Nephron (organoid): ENCODE data around the gene C8G.

Experiments
- H3K27ac Mint-ChIP-seq, 3 experiments: 2 replicates each; pipeline ENCODE4 v1.8.0; 2020; ENCODE audit warnings: mixed read lengths in 3 of 3, mild to moderate bottlenecking in 2 of 3, moderate library complexity in 1 of 3
- H3K27me3 Mint-ChIP-seq: 2 replicates; pipeline ENCODE4 v1.8.0; 2021; ENCODE audit warnings: low read depth, mild to moderate bottlenecking, moderate library complexity, mixed read lengths
- H3K36me3 Mint-ChIP-seq: 2 replicates; pipeline ENCODE4 v1.8.0; 2020; ENCODE audit warnings: low read depth, mixed read lengths
- H3K4me1 Mint-ChIP-seq: 2 replicates; pipeline ENCODE4 v1.8.0; 2020; ENCODE audit warnings: mixed read lengths
- H3K4me3 Mint-ChIP-seq, 3 experiments: 2 replicates each; pipeline ENCODE4 v1.8.0; 2020; ENCODE audit warnings: mild to moderate bottlenecking in 3 of 3, mixed read lengths in 3 of 3, moderate library complexity in 2 of 3
- H3K9me3 Mint-ChIP-seq: 2 replicates; pipeline ENCODE4 v1.8.0; 2020; ENCODE audit warnings: mixed read lengths
- TF ChIP-seq, protein P1 (sequence below), 3 experiments: fragments of 200-600 bp; sonication (generic); IDR thresholded peaks; one replicate each; pipeline ENCODE4 v1.5.0; 2021; ENCODE audit warnings: antibody characterized with exemption in 3 of 3; ENCODE audit not compliant: unreplicated experiment in 3 of 3

C8G gene

DNA sequence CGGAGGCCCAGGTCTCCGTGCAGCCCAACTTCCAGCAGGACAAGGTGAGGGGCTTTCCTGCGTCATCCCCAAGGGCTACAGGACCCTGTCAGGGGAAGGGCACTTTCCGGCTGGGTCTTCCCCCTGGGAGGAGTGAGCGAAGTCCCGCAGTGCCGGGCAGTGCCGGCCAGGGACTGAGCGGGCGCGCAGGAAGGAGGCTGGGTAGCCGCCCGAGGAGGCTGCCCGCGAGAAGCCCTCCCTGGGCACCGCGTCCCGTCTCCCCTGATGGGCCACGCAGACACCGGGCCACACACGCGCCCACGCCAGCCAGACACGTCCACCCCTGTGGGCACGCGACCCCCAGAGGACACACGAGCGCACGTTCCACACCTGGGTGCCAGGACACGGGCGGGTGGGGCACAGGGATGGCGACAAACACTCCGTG is 32.6 kb downstream of the C8G start:
- TF ChIP-seq, protein P1, sequence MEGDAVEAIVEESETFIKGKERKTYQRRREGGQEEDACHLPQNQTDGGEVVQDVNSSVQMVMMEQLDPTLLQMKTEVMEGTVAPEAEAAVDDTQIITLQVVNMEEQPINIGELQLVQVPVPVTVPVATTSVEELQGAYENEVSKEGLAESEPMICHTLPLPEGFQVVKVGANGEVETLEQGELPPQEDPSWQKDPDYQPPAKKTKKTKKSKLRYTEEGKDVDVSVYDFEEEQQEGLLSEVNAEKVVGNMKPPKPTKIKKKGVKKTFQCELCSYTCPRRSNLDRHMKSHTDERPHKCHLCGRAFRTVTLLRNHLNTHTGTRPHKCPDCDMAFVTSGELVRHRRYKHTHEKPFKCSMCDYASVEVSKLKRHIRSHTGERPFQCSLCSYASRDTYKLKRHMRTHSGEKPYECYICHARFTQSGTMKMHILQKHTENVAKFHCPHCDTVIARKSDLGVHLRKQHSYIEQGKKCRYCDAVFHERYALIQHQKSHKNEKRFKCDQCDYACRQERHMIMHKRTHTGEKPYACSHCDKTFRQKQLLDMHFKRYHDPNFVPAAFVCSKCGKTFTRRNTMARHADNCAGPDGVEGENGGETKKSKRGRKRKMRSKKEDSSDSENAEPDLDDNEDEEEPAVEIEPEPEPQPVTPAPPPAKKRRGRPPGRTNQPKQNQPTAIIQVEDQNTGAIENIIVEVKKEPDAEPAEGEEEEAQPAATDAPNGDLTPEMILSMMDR (IDR thresholded peaks at IDR 0.05; ENCODE audit: unreplicated experiment in 3 of 3): no peak
- Mint-ChIP-seq H3K4me3 (peak overlapping the region; percentile 69 to 77 (median 70)), H3K27me3 (no peaks in the 10 kb centered on the region), H3K9me3 (no peaks in the 10 kb centered on the region), H3K27ac (no peak overlapping the region), H3K36me3 (no peaks in the 10 kb centered on the region), H3K4me1 (no peaks in the 10 kb centered on the region)

DNA sequence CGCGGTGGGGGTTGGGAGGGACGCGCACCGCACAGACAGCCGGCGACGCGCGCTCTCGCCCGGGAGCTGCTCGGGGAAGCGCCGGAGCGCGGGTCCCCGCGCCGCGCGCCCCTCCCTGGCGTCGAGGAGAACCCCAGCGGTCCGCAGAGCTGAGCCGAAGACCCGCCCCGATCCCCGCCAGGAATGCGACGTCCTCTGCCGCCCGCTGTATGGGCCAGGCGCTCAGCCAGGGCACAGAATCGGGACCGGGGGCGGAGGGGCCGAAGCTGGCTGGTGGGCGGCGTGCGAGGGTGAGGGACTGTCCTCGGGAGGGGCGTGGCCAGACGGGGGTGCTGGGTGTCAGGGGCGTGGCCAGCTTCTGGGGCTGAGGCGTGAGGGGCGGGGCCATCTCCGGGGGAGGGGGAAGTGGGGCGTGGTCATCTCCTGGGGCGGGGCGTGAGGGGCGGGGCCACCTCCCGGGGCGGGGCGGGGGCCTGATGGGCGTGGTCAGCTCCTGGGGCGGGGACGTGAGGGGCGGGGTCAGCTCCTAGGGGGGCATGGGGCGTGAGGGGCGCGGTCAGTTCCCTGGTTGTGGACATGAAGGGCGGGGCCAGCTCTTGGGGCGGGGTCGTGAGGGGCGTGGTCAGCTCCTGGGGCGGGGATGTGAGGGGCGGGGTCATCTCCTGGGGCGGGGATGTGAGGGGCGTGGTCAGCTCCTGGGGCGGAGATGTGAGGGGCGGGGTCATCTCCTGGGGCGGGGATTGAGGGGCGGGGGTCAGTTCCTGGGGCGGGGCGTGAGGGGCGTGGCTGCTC is 33.2 kb downstream of the C8G start:
- peak overlapping the region in 1 of 3 experiments; percentile 23 for H3K4me3 Mint-ChIP-seq
- no peaks in the 10 kb centered on the region for H3K36me3 Mint-ChIP-seq
- no peaks in the 10 kb centered on the region for H3K4me1 Mint-ChIP-seq
- TF ChIP-seq, protein P1 (IDR thresholded peaks at IDR 0.05; ENCODE audit: unreplicated experiment in 3 of 3): no peak
- no peaks in the 10 kb centered on the region for H3K27me3 Mint-ChIP-seq
- H3K27ac Mint-ChIP-seq: no peak overlapping the region
- no peaks in the 10 kb centered on the region for H3K9me3 Mint-ChIP-seq

- Mint-ChIP-seq H3K4me1 (peaks cover 4% of the 10 kb centered on the region), H3K27me3 (peaks cover 4% of the 10 kb centered on the region), H3K9me3 (no peaks in the 10 kb centered on the region), H3K27ac (no peak overlapping the region), H3K36me3 (no peaks in the 10 kb centered on the region), H3K4me3 (no peak overlapping the region)
- TF ChIP-seq, protein P1 (IDR thresholded peaks at IDR 0.05; ENCODE audit: unreplicated experiment in 3 of 3): no peak
Measured at GRCh38 chr9:136978865-136979544, 34.0 kb downstream of the C8G start.

GRCh38 chr9:136979769-136980587 is 34.9 kb downstream of the C8G start:
- no peaks in the 10 kb centered on the region for H3K9me3 Mint-ChIP-seq
- TF ChIP-seq, protein P1 (IDR thresholded peaks at IDR 0.05; ENCODE audit: unreplicated experiment in 3 of 3): no peak
- H3K36me3 Mint-ChIP-seq: no peaks in the 10 kb centered on the region
- H3K4me1 Mint-ChIP-seq: peaks cover 4% of the 10 kb centered on the region
- H3K27ac Mint-ChIP-seq: peak overlapping the region in 1 of 3 experiments; percentile 49
- H3K27me3 Mint-ChIP-seq: peaks cover 5% of the 10 kb centered on the region
- peak overlapping the region in 1 of 3 experiments; percentile 41 for H3K4me3 Mint-ChIP-seq

DNA sequence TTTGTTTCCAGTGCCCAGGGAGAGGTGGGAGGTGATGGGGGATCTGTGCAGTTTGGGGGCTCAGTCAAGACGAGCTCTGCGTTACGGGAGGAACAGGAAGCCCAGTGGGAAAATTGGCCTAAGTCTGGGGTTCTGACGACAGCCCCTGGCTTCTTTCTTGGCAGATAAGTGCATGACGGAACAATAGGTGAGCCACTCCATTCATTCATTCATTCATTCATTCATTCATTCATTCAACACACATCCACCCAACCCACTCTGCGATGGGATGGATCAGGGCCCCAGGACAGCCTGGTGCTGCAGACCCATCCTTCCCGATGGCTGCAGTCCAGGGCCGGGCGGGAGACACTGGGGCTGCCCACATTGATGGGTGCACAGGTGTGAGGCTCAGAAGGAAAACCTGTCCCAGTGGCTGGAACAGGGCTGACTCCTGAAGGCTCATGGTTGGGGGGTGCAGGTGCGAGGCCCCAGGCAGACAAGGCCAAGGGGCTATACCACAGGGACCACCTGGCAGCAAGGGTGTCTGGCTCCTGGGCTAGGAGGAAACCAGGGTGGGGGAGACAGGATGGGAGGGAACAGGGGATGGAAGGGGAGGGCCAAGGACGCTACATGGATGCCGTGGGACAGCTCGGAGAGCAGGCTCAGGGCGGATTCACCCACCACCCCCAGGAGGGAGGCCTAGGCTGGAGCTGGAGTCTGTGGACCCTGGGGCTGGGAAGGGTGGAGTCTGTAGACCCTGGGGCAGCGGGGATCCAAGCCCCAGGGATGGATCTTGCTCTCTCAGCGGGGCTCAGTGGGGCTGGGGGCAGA is 35.8 kb downstream of the C8G start:
- peak overlapping the region in 1 of 3 experiments; percentile 49 for H3K27ac Mint-ChIP-seq
- H3K4me3 Mint-ChIP-seq: peak overlapping the region in 1 of 3 experiments; percentile 3
- TF ChIP-seq, protein P1 (IDR thresholded peaks at IDR 0.05; ENCODE audit: unreplicated experiment in 3 of 3): no peak
- H3K9me3 Mint-ChIP-seq: no peaks in the 10 kb centered on the region
- H3K4me1 Mint-ChIP-seq: peaks cover 4% of the 10 kb centered on the region
- peaks cover 5% of the 10 kb centered on the region for H3K27me3 Mint-ChIP-seq
- H3K36me3 Mint-ChIP-seq: no peaks in the 10 kb centered on the region
